H9 (cell line): ENCODE data around the gene TOP3B. TPM values are rescaled to one million over a fixed set of nuclear protein-coding genes. Genes with fewer than 3 reads are reported as not detected.

Experiments
- DNase-seq: peaks from one replicate; pipeline ENCODE4 v3.0.0-alpha.2; 2017
- H2AFZ ChIP-seq: one replicate; pipeline ENCODE4 v1.6.1; 2013; ENCODE audit warnings: mild to moderate bottlenecking, low read length, control low read depth, moderate library complexity
- H2AK5ac ChIP-seq: 2 replicates; pipeline ENCODE4 v1.6.1; 2013; ENCODE audit warnings: low read length, control low read depth, mixed read lengths; ENCODE audit not compliant: insufficient read length
- H2BK120ac ChIP-seq: one replicate; pipeline ENCODE4 v1.6.1; 2013; ENCODE audit warnings: low read depth, mild to moderate bottlenecking, low read length, control low read depth, inconsistent platforms; ENCODE audit not compliant: poor library complexity, severe bottlenecking
- H2BK12ac ChIP-seq: 2 replicates; pipeline ENCODE4 v1.6.1; 2013; ENCODE audit warnings: low read length, control low read depth, mixed read lengths, low read depth; ENCODE audit not compliant: insufficient read length
- H2BK15ac ChIP-seq: 2 replicates; pipeline ENCODE4 v1.6.1; 2013; ENCODE audit warnings: low read depth, low read length, control low read depth
- H2BK20ac ChIP-seq: one replicate; pipeline ENCODE4 v1.6.1; 2013; ENCODE audit warnings: low read depth, mild to moderate bottlenecking, low read length, control low read depth, inconsistent platforms; ENCODE audit not compliant: poor library complexity, severe bottlenecking
- H2BK5ac ChIP-seq: 2 replicates; pipeline ENCODE4 v1.6.1; 2013; ENCODE audit warnings: low read length, control low read depth, mixed read lengths; ENCODE audit not compliant: insufficient read length
- H3K14ac ChIP-seq: 2 replicates; pipeline ENCODE4 v1.6.1; 2013; ENCODE audit warnings: low read length, control low read depth; ENCODE audit not compliant: insufficient read depth
- H3K18ac ChIP-seq: 2 replicates; pipeline ENCODE4 v1.6.1; 2013; ENCODE audit warnings: low read depth, mild to moderate bottlenecking, mixed read lengths, low read length, control low read depth; ENCODE audit not compliant: insufficient read length
- H3K23ac ChIP-seq: 2 replicates; pipeline ENCODE4 v1.6.1; 2013; ENCODE audit warnings: low read length, control low read depth, mixed read lengths, low read depth; ENCODE audit not compliant: insufficient read length
- H3K23me2 ChIP-seq: 2 replicates; pipeline ENCODE4 v1.6.1; 2013; ENCODE audit warnings: low read depth, mild to moderate bottlenecking, mixed read lengths, low read length, control low read depth; ENCODE audit not compliant: insufficient read length, poor library complexity, severe bottlenecking
- H3K27ac ChIP-seq: 2 replicates; pipeline ENCODE4 v1.5.1; 2013; ENCODE audit warnings: low read length, control low read depth, mixed read lengths, low read depth; ENCODE audit not compliant: insufficient read length
- H3K27me3 ChIP-seq: 2 replicates; pipeline ENCODE4 v1.6.1; 2013; ENCODE audit warnings: low read length, control low read depth, inconsistent platforms; ENCODE audit not compliant: insufficient read depth
- H3K4ac ChIP-seq: 2 replicates; pipeline ENCODE4 v1.6.1; 2013; ENCODE audit warnings: low read depth, mild to moderate bottlenecking, control low read depth, inconsistent platforms, low read length, moderate library complexity
- H3K4me1 ChIP-seq: 2 replicates; pipeline ENCODE4 v1.6.1; 2013; ENCODE audit warnings: low read length, control low read depth, inconsistent platforms; ENCODE audit not compliant: insufficient read depth
- H3K4me2 ChIP-seq: 2 replicates; pipeline ENCODE4 v1.6.1; 2013; ENCODE audit warnings: low read length, control low read depth, mixed read lengths; ENCODE audit not compliant: insufficient read length, insufficient read depth
- H3K56ac ChIP-seq: 2 replicates; pipeline ENCODE4 v1.6.1; 2013; ENCODE audit warnings: low read depth, mild to moderate bottlenecking, mixed read lengths, low read length, control low read depth; ENCODE audit not compliant: insufficient read length
- H3K79me1 ChIP-seq: 2 replicates; pipeline ENCODE4 v1.6.1; 2013; ENCODE audit warnings: low read depth, mild to moderate bottlenecking, moderate library complexity, low read length, control low read depth, inconsistent platforms; ENCODE audit not compliant: insufficient read depth, poor library complexity, severe bottlenecking
- H3K79me2 ChIP-seq: 2 replicates; pipeline ENCODE4 v1.6.1; 2013; ENCODE audit warnings: low read length, control low read depth, inconsistent platforms; ENCODE audit not compliant: insufficient read depth
- H3K9ac ChIP-seq: 2 replicates; pipeline ENCODE4 v1.6.1; 2013; ENCODE audit warnings: low read length, control low read depth, mixed read lengths; ENCODE audit not compliant: insufficient read length; ENCODE audit errors: extremely low read depth
- H3K9me3 ChIP-seq: one replicate; pipeline ENCODE4 v1.6.1; 2013; ENCODE audit warnings: low read depth, low read length, inconsistent platforms; ENCODE audit not compliant: control insufficient read depth
- H3T11ph ChIP-seq: one replicate; pipeline ENCODE4 v1.6.1; 2013; ENCODE audit warnings: mild to moderate bottlenecking, low read length, control low read depth, inconsistent platforms
- H4K20me1 ChIP-seq: one replicate; pipeline ENCODE4 v1.6.1; 2013; ENCODE audit not compliant: control insufficient read depth, insufficient read length, insufficient read depth
- H4K5ac ChIP-seq: 2 replicates; pipeline ENCODE4 v1.6.1; 2013; ENCODE audit warnings: low read depth, mild to moderate bottlenecking, mixed read lengths, low read length, control low read depth; ENCODE audit not compliant: insufficient read length
- H4K8ac ChIP-seq: replicated peaks from 2 replicates; pipeline ENCODE4 v1.6.1; 2013; ENCODE audit warnings: low read length, control low read depth, mixed read lengths, low read depth; ENCODE audit not compliant: insufficient read length
- H4K91ac ChIP-seq: 2 replicates; pipeline ENCODE4 v1.6.1; 2013; ENCODE audit warnings: low read depth, mild to moderate bottlenecking, moderate library complexity, mixed read lengths, low read length, control low read depth; ENCODE audit not compliant: insufficient read length
- H3K27ac Mint-ChIP-seq, 3 experiments: 2 replicates in 2 of 3; 3 replicates in 1 of 3; pipeline ENCODE4 v1.8.0; 2020 to 2021; ENCODE audit warnings: mixed read lengths in 3 of 3, mild to moderate bottlenecking in 1 of 3, moderate library complexity in 1 of 3
- H3K27me3 Mint-ChIP-seq: 2 replicates; pipeline ENCODE4 v1.8.0; 2021; ENCODE audit warnings: low read depth, mild to moderate bottlenecking, moderate library complexity, mixed read lengths
- H3K36me3 Mint-ChIP-seq, 3 experiments: 2 replicates in 2 of 3; 3 replicates in 1 of 3; pipeline ENCODE4 v1.8.0; 2020 to 2021; ENCODE audit warnings: low read depth in 3 of 3, mixed read lengths in 3 of 3; ENCODE audit not compliant: insufficient read depth in 1 of 3
- H3K4me1 Mint-ChIP-seq, 2 experiments: 2 replicates each; pipeline ENCODE4 v1.8.0; 2020; ENCODE audit warnings: mixed read lengths in 2 of 2
- H3K4me3 Mint-ChIP-seq, 2 experiments: 2 replicates in 1 of 2; 3 replicates in 1 of 2; pipeline ENCODE4 v1.8.0; 2020 to 2021; ENCODE audit warnings: mild to moderate bottlenecking in 2 of 2, mixed read lengths in 2 of 2, moderate library complexity in 1 of 2
- H3K9me3 Mint-ChIP-seq, 2 experiments: 2 replicates in 1 of 2; 3 replicates in 1 of 2; pipeline ENCODE4 v1.8.0; 2020; ENCODE audit warnings: mild to moderate bottlenecking in 2 of 2, mixed read lengths in 2 of 2, moderate library complexity in 1 of 2
- CTCF ChIP-seq: fragments of 200-600 bp; sonication (generic); conservative IDR thresholded peaks from 3 replicates; pipeline ENCODE4 v1.8.0; 2021; ENCODE audit warnings: antibody characterized with exemption, mild to moderate bottlenecking
- WGBS: extraction: QIAGEN DNeasy Blood & Tissue Kit; methylation state at CpG from one replicate; pipeline ENCODE4 v1.1.7; 2013; ENCODE audit warnings: missing lambda C conversion rate, low lambda C conversion rate, mixed read lengths; ENCODE audit not compliant: insufficient read length; ENCODE audit errors: extremely low coverage; 5-methylcytosine and 5-hydroxymethylcytosine counted together
- total RNA-seq: library from RNA; stranded (reverse); gene quantifications from 2 replicates; pipeline ENCODE4 v1.2.1, GENCODE V29; 2021

TOP3B gene
- total RNA-seq, 1 experiment from 2014 or later = 55.2 TPM

DNA sequence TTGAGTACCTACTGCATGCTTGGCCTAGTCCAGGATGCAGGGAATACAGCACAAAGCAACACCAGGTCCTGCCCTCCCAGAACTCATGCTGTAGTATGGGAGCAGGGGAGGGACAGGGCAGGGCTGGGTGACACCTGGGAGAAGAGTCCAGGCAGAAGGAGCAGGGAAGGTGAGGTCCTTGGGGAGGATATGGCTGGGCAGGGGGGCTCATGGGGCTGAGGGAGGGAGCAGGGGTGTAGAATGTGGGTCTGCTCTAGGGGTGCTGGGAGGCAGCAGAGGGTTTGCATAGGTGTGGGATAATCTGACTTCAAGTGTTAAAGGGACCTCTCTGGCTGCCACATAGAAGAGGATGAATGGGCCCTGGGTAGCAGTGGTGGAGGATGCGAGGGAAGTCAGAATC lies 4.8 kb downstream of the TOP3B start:
- Histone ChIP-seq H2BK12ac (no peak overlapping the region), H3K14ac (no peak overlapping the region), H4K20me1 (no peaks in the 10 kb centered on the region), H3K23me2 (peaks cover 9% of the 10 kb centered on the region), H2BK120ac (no peak overlapping the region), H2BK20ac (no peak overlapping the region), H4K91ac (no peak overlapping the region), H3K79me1 (peaks cover 3% of the 10 kb centered on the region), H3K4me1 (no peaks in the 10 kb centered on the region), H3K18ac (no peak overlapping the region), H3K9me3 (no peaks in the 10 kb centered on the region), H2AK5ac (no peak overlapping the region), H4K8ac (no peak overlapping the region), H2BK5ac (no peak overlapping the region), H4K5ac (no peak overlapping the region), H3K79me2 (no peaks in the 10 kb centered on the region; the same call in 1 of the 2 replicates), H3K27me3 (no peaks in the 10 kb centered on the region; the same call in 1 of the 2 replicates), H3K23ac (no peak overlapping the region), H3K9ac (no peak overlapping the region), H3K56ac (no peak overlapping the region), H3K4ac (no peak overlapping the region), H3K27ac (no peak overlapping the region), H2BK15ac (no peak overlapping the region), H2AFZ (no peak overlapping the region), H3K4me2 (no peak overlapping the region), H3T11ph (no peak overlapping the region)
- H3K9me3 Mint-ChIP-seq = no peaks in the 10 kb centered on the region
- peaks cover 4 to 9% of the 10 kb centered on the region in 2 experiments for H3K4me1 Mint-ChIP-seq
- no CpG with 5 or more reads among the region's 1 CpG for WGBS
- no peak overlapping the region for H3K27ac Mint-ChIP-seq
- peaks cover 2% of the 10 kb centered on the region for H3K27me3 Mint-ChIP-seq
- H3K36me3 Mint-ChIP-seq = peaks cover 15 to 41% (median 40%) of the 10 kb centered on the region in 3 experiments; a peak in 6 of 7 replicates
- TF ChIP-seq CTCF = no peak
- no peak overlapping the region for H3K4me3 Mint-ChIP-seq
- no peak for DNase-seq
